NB4 (cell line): ENCODE measurements around the gene MCM3.

Experiments used
- MAX ChIP-seq: IDR thresholded peaks from 2 replicates; pipeline ENCODE4 v1.6.1; 2011; ENCODE audit warnings: low read depth, low read length
- POLR2A ChIP-seq: IDR thresholded peaks from 2 replicates; pipeline ENCODE4 v1.6.1; 2011; ENCODE audit warnings: mild to moderate bottlenecking; ENCODE audit not compliant: insufficient read length; ENCODE audit errors: extremely low read depth
- TF ChIP-seq, protein P1 (sequence below): IDR thresholded peaks from one replicate; pipeline ENCODE4 v1.5.1; 2012; ENCODE audit warnings: low read depth, low read length

GRCh38 chr6:52284460-52285176 is at the start of gene MCM3:
- peak; percentile 79 for TF ChIP-seq POLR2A
- TF ChIP-seq MAX: peak; percentile 86
- TF ChIP-seq, protein P1, sequence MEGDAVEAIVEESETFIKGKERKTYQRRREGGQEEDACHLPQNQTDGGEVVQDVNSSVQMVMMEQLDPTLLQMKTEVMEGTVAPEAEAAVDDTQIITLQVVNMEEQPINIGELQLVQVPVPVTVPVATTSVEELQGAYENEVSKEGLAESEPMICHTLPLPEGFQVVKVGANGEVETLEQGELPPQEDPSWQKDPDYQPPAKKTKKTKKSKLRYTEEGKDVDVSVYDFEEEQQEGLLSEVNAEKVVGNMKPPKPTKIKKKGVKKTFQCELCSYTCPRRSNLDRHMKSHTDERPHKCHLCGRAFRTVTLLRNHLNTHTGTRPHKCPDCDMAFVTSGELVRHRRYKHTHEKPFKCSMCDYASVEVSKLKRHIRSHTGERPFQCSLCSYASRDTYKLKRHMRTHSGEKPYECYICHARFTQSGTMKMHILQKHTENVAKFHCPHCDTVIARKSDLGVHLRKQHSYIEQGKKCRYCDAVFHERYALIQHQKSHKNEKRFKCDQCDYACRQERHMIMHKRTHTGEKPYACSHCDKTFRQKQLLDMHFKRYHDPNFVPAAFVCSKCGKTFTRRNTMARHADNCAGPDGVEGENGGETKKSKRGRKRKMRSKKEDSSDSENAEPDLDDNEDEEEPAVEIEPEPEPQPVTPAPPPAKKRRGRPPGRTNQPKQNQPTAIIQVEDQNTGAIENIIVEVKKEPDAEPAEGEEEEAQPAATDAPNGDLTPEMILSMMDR: no peak
